ENCODE data around the gene MTG2.

MTG2 gene

GRCh38 chr20:62236766-62237513, 54.1 kb downstream of the MTG2 start:
- DNase-seq = no peak

DNA sequence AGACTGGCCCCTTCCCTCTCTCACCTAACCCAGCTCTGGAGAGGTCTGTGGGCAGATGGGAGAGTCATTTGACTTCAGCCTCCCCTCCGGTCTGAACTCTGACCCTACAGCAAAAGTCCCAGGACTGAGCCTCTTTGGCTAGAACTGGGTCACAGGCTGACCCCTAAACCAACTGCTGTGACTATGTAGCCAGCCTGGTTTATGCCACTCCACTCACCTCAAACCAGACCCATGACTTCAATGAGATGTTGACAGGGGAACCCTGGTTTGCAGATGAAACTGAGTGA, 54.6 kb downstream of the MTG2 start:
- DNase-seq = no peak

DNA sequence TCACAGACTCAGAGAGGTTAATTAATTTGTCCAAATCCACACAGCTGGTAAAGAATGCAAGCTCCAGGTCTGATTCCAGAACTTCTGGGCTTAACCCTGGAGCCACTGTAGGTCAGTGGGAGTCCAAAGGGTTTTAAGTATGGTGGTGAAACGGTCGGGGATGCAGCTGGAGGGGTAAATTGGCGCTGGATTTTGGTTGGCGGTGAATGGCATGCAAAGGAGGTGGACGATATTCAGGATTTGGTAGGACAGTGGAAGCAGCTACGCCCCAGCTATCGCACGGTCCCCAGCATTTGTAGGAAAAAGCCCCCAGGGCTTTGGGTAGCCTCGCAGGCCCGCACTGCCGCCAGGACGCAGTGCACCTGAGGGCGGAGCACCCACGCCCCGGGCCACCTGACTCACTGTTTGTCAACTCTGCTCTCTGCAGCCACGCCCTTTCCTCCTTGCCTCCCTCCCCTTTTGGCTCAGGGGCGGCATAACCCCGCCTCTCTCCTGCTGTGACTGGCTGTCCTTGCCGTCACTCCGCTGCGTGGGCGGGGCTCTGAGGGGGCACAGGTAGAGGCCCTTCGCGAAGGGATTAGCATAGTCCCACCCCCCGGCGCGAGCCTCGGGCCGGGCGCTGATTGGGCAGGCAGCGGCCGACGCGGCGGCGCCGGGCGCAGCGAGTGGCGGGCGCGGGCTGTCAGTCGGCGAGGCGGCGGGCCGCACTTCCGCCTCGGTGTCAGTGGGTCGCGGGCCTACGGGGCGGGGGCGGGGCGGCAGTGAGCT, 55.2 kb downstream of the MTG2 start, which contains the start of gene OSBPL2:
OSBPL2 (plus strand) TSS at position 721 of the 768 bp plus-strand sequence. CDS start 17,664 bp downstream, outside the sequence.
- peak; percentile 100 for DNase-seq

GRCh38 chr20:62238569-62239277, 55.9 kb downstream of the MTG2 start:
- DNase-seq = no peak

- DNase-seq = no peak
Measured at GRCh38 chr20:62239278-62239879, 56.6 kb downstream of the MTG2 start.

DNA sequence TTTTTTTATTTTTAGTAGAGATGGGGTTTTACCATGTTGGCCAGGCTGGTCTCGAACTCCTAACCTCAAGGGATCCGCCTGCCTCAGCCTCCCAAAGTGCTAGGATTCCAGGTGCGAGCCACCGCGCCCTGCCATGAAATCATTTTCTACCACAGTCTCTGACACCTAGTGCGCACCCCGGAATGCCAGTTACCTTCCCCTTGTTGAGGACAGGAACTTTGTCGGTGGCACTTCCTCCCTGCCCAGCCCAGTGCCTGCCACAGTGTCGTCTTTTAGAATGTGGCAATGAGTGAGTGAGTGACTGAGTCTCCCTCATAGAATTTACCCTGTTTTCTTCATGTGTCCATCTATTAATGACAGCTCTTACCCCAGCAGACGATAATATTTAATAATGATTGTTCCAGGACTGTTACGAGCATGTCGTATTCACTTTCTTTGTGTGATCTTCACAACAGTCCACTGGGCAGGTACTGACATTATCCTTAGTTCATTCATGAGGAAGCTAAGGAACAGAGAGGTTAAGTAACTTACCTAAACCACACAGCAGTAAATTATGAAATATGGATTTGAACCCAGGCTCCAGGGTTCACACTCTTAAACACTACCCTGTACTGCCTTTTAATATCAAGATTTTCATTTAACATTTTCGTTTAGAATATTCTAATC, 57.3 kb downstream of the MTG2 start:
- no peak for DNase-seq

- DNase-seq = no peak
Measured at GRCh38 chr20:62241506-62241905, 58.7 kb downstream of the MTG2 start.

DNA sequence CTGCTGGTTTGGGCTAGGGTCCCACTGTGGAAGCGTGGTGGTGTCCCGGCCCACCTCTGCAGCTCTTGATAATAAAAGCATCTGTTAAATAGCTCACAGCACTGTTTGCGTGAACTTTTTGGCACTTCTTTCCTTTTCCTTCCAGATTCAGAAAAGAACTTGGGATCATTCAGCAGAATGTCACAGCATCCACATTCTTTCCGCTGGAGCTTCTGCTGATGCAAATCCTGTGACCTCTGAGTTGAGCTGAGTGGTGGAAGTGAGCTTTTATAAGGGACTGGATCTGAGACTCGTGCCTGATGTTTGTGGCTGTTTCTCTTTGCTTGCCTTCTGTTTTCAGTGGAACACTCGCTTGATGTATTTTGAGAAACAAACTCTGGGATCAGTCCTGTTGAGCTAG, 59.3 kb downstream of the MTG2 start:
- DNase-seq = no peak

DNA sequence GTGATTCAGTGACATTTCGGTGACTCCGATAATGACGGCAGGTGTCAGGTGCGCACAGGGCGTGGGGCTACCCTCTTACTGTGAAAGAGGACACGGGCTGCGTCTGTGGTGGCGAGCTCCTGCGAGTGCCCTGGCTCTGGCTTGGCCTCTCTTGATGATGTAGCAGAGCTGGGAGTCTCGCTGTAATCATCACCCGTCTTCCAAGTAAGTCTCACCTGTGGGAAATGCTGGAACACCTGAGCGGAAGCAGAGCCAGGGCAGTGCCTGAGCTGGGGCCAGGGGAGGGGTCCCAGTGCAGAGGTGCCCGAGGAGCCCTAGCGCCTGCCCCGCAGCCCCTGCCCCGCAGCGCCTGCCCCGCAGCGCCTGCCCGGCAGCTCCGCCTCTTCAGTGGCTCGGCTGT, 60.3 kb downstream of the MTG2 start:
- no peak for DNase-seq

DNA sequence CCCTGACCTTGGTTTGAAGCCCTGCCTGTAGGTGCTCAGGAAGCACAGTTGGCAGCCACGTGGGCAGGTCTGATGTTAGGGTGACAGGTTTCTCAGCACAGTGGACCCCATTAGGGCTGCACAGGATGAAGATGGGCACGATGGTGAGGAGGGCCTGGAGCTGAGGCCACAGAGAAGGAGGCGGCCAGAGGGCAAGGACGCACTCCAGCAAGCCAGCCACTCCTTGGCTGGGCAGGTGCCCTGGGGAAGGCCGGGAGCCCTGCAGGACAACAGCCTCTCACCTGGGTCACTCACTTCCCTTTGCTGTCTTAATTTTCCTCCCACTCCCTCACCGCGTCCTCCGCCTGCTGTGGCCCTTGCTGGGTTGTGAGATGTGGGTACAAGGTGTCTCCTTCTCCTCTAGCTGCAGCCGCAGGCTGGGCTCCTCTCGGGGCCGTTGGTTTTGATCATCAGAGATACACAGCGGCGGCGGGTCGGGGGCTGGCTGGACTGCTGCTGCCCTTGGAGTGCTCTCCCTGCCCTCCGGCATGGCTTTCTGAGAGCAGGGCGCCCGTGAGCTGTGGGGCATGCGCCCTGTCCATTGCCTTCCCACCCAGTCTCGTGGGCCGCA, 61.2 kb downstream of the MTG2 start:
- no peak for DNase-seq

GRCh38 chr20:62244644-62245108, 61.8 kb downstream of the MTG2 start:
- no peak for DNase-seq

DNA sequence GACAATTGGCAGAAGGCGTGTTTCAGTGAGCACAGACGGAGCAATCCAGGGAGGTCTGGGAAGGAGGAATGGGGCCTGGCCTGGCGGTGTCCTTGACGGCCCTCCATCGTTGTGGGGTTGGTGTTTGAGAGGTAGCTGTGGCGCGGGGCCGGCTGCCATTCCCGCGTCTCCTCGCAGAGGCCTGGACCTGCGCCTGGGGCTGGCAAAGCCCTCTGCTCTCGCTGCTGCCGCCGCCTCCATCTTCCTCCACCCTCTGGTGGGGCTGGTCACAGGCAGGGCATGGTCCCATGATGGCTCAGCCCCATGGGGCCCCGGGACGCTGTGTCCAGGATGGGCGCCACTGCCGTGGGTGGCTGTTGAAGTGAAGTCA, 63.1 kb downstream of the MTG2 start:
- no peak for DNase-seq

DNA sequence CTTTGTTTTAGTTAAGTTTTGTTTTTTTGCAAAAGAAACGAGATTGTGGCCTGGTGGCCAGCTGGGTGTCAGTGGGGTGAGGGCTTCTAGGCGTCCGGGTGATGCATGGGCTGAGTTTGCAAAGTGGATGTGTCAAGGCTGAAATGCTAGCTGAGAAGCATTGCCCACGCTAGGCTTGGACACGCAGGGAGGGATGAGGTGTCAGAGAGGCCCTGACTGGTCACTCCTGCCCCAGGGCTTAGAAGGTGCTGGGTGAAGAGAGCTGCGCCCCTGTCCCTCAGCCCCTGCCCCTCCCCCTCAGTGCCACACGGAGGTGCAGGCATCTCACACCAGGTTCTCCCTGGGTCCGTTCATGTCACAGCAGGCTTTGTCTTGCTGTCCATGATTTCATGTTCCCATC, 63.6 kb downstream of the MTG2 start:
- DNase-seq = no peak

GRCh38 chr20:62246872-62247652, 64.2 kb downstream of the MTG2 start:
- DNase-seq = no peak

- DNase-seq = no peak
Measured at GRCh38 chr20:62248890-62249560, 66.2 kb downstream of the MTG2 start.

- no peak for DNase-seq
Measured at GRCh38 chr20:62252342-62252966, 69.6 kb downstream of the MTG2 start.
